GM11168 (cell line): ENCODE results near the gene PLCB1.

Source experiments
- in situ Hi-C: fragments of 300-500 bp; cut with MboI; formaldehyde crosslinking; loops from one replicate; pipeline ENCODE4 v1.12.0; 2022; ENCODE audit warnings: low sequenced_read_pairs; ENCODE audit not compliant: unreplicated experiment

Gene PLCB1

DNA sequence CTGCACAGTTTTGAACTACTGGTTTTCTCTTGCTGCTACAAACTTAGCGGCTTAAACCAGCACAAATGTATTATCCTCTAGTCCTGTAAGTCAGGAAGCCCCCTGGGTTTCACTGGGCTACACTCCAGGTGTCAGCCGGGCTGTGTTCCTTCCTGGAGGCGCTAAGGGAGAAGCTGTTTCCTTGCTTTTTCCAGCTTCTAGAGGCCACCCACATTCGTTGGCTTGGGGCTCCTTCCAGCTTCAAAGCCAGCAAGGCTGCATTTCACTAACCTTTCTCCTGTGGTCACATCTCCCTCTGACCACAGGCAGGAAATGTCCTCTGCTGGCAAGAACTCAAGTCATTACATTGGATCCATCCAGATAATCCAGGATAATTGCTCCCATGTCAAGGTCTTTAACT is 586.2 kb downstream of the PLCB1 start:
- in situ Hi-C loops = loop anchor here (25.0 kb wide), 1 partner anchor 581 kb away; the partner anchor contains the start of gene PLCB1

DNA sequence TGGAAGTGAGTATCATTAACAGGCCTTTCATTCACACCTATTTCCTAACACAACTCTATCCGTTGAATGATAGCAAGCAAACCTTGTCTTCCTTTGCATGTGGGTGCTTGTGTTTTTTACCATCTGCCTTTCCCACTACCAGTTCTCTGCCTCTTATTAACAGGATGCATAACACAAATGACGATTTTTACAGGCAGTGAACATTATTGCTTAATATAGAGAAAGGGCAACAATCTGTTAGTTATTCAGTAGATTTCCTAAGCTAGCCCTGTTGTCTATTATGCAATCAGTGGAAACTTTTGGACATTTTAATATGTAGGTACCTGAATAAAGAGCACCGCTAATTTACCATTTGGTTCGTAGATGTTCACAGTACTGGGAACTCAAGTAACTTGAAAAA is 588.0 kb downstream of the PLCB1 start:
- in situ Hi-C loops = loop anchor here (25.0 kb wide), 1 partner anchor 583 kb away; the partner anchor contains the start of gene PLCB1

DNA sequence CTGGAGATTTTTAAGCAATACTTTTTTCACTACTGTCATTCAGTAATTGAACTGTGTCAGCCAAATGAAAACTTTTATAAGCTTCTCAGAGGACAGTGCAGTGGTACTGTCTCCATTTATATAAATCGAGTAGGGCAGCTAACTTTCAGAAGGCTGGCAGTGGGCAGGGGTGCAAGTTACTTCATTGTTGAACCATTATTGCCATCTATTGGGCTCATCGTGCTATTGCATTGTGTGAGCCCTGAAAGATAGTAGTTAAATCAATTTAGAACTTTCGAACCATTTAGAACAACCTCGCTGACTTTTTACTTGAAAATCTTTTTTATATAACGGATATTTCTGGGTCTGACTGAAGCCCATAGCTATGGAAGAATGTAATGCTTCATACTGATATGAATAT is 589.0 kb downstream of the PLCB1 start:
- in situ Hi-C loops = loop anchor here (25.0 kb wide), 1 partner anchor 584 kb away; the partner anchor contains the start of gene PLCB1

DNA sequence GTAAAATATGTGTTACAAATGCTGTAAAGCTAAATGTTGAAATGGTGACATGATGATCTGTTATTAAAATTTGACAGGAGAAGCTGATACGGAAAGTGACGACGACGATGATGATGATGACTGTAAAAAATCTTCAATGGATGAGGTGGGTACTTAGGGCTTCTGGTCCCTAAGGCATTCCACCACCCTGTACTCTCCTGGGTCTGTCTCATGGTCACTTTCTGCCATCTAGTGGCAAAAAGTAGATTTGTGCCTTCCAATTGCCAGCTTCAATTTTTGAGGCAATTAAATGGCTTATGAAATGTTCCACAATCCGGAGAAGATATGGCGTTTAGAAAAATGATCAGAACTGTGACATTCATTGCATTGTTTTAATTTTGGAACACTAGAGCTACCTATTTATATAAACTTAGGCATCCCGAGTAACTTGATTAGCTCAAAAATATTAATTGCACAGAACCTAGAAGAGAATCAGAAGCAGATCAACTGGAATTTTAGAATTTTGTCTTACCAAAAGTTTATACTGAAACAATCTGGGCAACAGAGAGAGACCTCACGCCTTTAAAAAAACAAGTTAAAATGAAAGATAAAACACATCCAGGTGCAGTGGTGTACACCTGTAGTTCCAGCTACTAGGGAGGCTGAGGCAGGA is 590.3 kb downstream of the PLCB1 start:
- in situ Hi-C loops = loop anchor here (25.0 kb wide), 1 partner anchor 585 kb away; the partner anchor contains the start of gene PLCB1

DNA sequence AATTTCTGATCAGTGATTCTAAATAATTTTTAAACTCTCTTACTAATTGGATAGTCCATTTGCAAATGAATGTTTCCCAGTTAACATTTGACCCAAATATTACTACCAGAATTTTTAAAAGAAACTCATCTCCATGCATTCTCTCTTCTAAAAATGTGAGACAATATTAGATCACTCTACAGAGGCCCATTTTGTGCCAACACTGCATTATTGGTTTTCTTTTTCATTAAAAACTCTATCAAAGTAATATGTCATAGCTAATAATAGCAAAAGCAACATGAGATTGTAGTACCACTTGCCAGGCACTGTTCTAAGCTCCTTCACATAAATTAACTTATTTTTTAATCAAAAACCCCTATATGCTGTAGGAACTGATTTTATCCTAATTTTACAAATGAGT is 591.2 kb downstream of the PLCB1 start:
- in situ Hi-C loops = loop anchor here (25.0 kb wide), 1 partner anchor 586 kb away; the partner anchor contains the start of gene PLCB1

DNA sequence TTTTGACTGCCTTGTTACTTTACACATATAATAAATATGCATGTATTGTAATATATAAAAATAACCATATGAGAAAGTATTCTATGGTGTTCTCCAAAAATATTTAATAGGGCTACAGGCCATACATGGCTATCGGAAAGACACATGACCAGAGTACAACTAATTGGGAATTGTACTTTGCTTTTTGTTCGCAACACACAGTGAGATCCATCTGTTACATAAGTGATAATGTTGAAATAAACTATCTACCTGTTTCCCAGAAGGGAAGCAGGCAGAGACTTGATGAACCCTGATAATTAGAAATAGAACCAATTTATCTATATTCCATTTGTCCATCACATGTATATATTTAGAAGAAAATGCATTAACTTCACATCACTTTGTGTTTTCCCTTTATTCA is 592.8 kb downstream of the PLCB1 start:
- in situ Hi-C loops = loop anchor here (25.0 kb wide), 1 partner anchor 588 kb away; the partner anchor contains the start of gene PLCB1

DNA sequence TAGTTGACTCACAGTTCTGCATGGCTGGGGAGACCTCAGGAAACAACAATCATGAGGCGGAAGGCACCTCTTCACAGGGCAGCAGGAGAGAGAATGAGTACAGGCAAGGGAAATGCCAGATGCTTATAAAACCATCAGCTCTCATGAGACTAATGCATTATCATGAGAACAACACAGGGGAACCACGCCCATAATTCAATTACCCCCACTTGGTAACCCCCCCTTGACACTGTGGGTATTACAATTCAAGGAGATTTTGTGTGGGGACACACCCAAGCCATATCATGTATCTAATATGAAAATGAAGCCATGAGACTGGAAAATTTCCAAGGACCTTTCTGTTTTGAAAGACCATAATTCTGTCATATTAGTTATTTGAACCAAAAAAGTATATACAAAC is 594.4 kb downstream of the PLCB1 start:
- in situ Hi-C loops = no loop called here

DNA sequence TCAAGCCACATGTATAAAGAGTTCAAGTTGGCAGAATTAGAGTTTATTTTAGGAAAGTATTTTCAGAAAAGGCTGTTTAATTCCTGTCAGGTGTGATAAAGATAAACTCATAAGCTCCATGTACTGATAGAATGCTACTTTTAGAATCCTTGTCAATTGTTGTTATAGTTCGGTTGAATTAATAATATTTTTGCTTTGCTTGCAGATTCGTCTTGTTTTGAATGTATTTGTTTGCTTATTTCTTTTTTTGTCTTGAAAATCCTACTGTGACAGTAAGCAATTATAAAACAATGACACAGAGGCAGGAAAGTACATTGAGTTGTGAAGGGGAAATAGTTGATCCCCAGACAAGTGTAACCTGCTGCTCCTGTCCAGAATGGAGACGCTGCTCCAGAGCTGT is 602.9 kb downstream of the PLCB1 start:
- in situ Hi-C loops = no loop called here

DNA sequence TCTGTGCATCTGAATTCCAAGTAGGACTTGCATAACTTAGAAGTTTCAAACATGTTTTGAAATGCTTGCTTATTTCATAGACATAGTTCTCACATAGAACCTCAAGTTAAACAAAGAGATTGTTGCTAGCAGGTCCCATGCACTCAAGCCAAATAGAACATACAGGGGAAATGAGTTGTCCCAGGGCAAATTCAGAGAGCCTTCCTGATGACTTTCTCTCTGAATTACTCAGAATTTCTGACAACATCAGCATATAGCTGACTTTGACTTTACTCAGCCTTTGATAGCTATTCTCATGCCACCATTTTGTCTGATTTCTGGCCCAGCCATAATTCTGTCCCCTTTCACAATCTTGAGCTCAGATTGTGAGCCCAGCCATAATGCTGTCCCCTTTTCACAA is 603.6 kb downstream of the PLCB1 start:
- in situ Hi-C loops = no loop called here

DNA sequence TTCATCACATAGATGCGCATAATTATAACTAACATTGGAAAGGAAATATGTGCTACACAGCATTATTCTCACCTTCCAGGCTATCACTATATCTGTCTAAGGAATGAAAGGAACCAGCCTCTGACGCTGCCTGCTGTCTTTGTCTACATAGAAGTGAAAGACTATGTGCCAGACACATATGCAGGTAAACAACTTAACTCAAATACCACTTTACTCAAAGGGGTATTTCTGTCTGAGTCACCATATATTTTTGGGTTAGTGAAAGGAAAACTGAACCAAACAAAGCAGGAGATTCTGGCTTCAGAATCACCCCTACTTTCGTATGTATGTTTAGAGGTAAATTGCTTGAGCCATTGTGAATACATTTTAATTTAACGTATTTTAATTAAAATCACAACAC is 608.2 kb downstream of the PLCB1 start:
- in situ Hi-C loops = no loop called here

DNA sequence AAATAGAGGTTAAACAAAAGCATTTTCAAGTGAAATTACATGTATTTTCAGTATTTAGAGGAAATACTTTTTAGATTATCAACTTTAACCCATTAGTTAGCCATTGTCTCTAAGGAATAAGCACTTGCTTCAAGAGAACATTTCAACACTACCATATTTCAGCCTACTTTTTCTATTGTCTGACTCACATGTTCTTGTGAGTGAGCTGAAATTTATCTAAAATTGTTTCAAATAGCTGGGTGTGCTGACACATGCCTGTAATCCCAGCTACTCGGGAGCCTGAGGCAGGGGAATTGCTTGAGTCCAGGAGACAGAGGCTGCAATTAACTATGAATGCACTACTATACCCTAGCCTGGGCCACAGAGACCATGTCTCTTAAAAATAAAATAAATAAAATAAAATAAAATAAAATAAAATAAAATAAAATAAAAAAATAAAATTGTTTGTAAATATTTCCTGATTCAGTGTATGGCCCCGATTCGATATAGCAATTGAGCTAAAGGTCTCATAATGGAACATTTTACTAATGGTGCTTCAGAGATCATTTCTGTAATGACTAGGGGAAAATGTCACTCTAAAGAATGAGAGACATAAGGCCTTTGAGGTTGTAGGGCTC is 612.3 kb downstream of the PLCB1 start:
- in situ Hi-C loops = no loop called here

DNA sequence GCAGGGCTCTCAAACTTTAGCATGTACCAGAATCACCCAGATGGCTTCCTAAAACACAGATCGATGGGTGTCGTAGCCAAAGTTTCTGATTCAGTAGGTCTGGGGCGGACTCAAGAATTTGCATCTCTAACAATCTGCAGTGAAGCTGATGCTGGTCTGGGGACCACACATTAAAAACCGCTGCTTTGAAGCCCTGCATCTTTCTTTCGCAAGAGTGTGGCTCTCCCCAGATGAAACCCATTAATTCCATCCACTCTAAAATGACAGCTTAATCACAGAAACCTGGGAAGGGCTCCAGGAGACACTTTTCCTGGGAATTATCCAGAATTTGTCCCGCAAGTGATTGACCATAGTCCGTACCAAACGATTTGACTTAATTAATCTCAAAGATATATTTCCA is 617.0 kb downstream of the PLCB1 start:
- in situ Hi-C loops = no loop called here

DNA sequence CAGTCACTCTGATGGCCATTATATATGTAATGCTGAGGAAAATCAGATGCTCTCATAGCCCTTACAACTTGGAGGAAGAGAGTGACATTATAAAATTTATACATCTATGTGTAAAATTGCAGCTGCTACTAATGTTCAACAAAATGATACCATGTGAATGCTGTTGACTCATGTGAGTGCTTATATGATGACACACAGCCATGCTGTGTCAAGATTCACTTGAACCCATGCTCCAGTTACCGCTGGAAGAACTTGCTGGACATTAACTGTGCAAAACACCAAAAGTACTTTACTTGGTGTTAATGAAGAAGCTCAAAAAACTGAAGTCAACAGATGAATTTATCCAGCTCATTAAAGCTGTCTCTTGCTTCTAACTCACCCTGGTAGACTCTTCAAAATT is 617.9 kb downstream of the PLCB1 start:
- in situ Hi-C loops = no loop called here

DNA sequence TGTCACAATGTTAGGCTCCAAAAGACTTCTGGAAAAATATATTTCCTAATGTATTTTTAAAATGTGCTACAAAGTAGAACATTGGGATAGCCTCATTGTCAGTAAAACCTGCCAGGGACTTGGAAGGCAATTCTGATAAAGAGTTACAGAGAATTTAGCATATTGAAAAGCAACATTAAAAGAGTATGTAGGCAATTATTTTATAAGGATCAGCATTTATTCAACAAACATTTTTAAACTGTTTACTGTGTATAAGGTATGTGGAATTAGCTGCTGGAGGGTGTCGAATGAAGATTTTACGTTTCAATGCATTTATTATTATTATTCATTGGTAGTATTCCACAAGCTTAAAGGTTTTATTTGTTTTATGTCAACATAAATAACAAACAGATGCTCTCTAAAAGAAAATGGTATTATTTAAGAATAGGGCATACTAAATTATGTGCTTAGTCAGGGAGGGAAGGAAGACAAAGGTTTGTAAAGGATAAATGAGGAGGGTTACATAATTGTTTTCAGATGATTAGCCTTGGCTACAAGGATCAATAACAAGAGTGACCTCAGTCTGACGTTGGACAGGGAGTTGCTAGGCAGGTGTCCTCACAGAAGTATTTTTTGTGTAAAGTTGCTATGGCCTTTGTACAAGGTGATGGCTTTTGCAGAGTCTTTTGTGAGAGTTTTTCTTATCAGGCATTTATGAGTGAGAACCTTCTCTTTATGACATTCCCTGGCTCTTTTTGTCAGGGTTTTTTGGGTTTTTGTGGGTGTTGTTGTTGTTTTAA is 623.5 kb downstream of the PLCB1 start:
- in situ Hi-C loops = no loop called here

DNA sequence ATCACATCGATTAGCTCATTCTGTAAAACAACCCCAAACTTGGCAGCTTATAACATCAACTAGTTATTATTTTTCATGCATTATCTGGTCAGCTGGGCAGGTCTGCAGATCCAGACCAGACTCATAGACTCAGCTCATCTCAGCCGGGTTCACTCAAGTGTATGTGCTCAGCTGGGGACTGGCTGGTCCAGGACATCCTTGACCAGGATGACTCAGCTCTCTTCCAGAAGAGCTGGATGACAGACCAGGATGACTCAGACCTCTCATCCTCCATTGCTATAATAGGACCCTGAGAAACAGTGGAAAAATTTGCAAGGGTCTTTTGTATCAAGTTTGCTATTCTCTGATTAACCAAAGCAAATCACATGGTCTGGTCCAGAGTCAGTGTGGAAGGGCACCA is 624.3 kb downstream of the PLCB1 start:
- in situ Hi-C loops = no loop called here

DNA sequence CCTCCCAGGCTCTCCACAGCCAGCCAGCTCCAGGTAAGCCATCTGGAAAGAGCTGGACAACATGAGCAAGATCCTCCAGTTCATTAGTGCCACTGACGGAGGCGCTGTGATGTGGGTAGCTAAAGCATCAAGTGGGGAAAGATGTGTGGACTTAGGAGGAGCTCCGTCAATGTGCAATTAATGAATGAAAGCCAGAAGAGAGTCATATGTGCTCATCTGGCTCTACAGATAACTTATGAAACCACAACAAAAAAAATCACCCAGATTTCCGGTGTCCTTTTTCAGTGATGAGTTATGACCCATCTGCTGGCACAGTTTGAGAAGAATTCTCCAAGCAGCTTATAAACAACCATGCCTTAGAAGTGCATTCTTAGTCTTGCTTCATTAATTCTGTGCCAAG is 625.1 kb downstream of the PLCB1 start:
- in situ Hi-C loops = no loop called here

DNA sequence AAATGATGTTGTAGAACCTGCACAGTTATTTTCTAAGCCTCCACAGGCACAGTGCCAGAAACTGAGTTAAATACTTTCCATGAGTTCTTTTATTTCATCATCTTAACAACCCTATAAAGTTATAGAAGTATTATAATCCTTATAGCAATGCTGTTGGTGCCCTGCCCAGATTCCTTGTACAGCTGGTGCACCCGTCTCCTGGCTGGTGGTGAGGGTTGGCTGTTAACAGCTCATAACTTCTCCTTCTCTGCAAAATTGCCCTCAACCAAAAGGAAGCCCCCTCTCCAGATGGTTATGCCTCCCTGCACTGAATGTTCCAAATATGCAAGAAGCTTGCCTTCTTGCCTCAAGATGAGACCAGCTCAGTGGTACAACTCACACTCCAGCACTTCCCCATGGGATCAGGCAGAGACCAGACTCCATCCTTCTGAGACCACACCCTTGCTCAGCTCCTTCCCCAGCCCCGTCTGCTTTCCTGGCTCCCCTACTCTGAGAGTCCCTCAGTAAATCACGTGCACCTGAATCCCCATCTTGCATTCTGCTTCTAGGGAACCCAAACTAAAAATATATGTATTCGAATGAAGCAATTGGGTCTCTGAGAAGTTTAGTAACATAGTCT is 632.4 kb downstream of the PLCB1 start:
- in situ Hi-C loops = no loop called here

DNA sequence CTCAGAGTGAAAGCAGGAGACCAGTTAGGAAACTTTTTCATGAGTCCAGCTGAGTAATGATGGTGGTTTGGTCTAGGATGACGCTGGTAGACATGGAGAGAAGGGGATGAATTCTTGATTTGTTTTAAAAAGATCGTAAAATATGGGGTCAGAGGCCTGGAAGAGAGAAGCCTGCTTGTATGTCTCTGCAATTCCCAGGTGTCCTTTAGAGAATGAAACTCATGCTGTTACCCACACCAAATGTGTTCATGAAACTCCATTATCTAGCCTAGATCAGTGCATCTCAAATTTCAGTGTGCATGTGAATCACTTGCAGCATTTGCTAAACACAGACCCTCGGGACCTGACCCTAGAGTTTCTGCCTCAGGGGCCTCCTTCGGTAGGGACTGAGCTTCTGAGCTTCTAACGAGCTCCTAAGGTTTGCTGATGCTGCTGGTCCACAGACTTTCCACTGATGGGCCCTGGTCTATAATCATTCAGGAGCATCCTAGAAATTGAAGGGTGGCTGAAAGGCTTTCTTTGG is 634.9 kb downstream of the PLCB1 start:
- in situ Hi-C loops = no loop called here

DNA sequence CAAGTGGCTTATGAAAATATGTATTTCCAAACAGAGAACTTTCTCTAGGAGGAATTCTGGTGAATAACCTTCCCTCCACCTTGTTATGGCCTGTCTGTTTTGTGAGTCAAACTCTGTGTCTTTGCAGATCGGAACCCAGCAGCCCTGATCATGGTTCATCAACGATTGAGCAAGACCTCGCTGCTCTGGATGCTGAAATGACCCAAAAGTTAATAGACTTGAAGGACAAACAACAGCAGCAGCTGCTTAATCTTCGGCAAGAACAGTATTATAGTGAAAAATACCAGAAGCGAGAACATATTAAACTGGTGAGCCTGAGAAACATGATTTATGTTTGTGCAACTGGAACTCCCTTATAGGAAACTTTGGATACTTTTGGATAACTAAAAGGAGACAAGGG is 642.3 kb downstream of the PLCB1 start:
- in situ Hi-C loops = no loop called here

DNA sequence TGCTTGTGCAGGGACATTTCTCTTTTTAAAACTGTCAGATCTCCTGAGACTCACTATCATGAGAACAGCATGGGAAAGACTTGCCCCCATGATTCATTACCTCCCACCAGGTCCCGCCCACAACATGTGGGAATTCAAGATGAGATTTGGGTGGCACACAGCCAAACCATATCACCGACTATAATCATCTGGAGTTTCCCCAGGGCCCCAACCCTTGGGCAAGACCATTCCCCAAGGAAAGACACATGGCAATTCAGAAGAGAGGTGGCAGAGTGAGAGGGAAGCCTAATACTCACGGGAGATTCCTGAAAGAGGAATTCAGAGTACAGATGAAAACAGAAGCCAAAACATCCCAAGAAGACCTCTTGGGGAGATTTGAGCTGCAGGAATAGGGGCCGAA is 645.8 kb downstream of the PLCB1 start:
- in situ Hi-C loops = no loop called here
